ENCODE measurements around the gene RNF144A.

The RNF144A gene

DNA sequence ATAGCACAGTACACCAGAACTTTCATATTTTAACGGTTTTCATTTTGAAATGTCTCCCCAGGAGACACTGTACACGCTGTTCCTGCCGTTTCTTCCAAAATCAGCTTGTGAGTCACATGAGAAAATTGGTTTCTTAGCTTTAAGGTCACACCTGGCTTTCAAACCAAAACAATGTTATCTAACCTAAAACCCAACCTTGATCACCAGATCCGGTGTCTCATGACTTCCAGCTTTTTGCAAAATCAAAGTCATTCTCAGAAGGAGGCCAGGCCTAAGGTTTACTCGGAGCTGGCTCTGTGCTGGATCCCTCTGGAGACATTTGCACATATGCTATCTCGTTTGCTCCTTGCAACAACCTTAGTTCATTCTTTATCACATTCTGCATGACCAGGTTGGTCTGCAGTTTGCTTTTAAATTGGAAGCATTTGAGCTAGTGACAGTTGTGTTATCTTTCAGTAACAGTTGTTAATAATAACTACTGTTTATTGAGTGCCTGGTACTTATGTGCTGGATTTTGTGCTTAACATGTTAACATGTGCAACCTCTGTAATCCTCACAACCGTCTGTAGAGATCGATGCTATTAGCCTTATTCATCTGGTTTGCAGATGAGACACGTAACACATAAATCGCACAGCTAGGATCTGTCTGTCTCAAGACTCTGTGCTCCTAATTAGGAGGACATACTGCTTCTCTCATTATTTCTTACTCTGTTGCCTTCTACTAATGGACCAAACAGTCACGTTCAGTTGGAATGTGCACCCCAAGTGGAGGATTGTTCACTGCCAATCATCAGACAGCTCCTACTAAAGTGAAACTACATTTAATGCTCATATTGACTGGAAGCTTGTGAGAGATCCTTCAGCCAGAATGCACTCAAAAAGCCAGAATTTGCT is 105.5 kb downstream of the RNF144A start:
- H3K9me3 ChIP-seq (ENCODE audit: low read length) = no peaks in the 10 kb centered on the region
- H3K4me3 ChIP-seq (ENCODE audit: low read depth in 1 of 2, low read length in 2 of 2) = no peak overlapping the region
- H3K4me1 ChIP-seq (ENCODE audit: insufficient read depth, low read length) = peaks cover 35% of the 10 kb centered on the region
- H3K36me3 ChIP-seq (ENCODE audit: insufficient read depth, low read length) = peaks cover 5% of the 10 kb centered on the region
- no peak overlapping the region for H3K9ac ChIP-seq (ENCODE audit: low read length)
- H3K27me3 ChIP-seq (ENCODE audit: control insufficient read depth in 1 of 2, insufficient read depth in 2 of 2, low read length in 2 of 2) = no peaks in the 10 kb centered on the region
- H3K27ac ChIP-seq (ENCODE audit: low read depth, low read length) = no peak overlapping the region

DNA sequence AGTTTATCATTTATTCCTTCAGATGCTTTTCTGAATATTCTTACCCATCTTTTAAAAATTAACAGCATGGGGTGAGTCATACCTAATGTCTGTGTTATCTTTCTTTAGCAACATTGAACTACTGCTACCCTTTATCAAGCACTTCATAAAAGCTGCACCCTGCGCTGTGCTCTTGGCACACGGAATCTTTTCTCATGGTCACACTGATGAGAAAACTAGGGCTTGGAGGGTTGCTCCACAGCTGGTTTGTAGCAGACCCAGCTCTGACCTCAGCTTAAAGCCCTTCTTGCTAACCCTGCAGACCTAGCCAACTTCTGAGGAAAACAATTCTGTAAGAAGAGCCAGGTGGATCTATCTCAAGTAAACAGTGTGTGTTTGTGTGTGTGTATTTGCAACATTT is 106.3 kb downstream of the RNF144A start:
- no peak overlapping the region for H3K27ac ChIP-seq (ENCODE audit: low read depth, low read length)
- no peaks in the 10 kb centered on the region for H3K27me3 ChIP-seq (ENCODE audit: control insufficient read depth in 1 of 2, insufficient read depth in 2 of 2, low read length in 2 of 2)
- H3K4me3 ChIP-seq (ENCODE audit: low read depth in 1 of 2, low read length in 2 of 2) = no peak overlapping the region
- H3K9me3 ChIP-seq (ENCODE audit: low read length) = no peaks in the 10 kb centered on the region
- H3K9ac ChIP-seq (ENCODE audit: low read length) = no peak overlapping the region
- H3K36me3 ChIP-seq (ENCODE audit: insufficient read depth, low read length) = peaks cover 5% of the 10 kb centered on the region
- H3K4me1 ChIP-seq (ENCODE audit: insufficient read depth, low read length) = peaks cover 27% of the 10 kb centered on the region

GRCh38 chr2:7024261-7024660 is 107.0 kb downstream of the RNF144A start:
- no peaks in the 10 kb centered on the region for H3K27me3 ChIP-seq (ENCODE audit: control insufficient read depth in 1 of 2, insufficient read depth in 2 of 2, low read length in 2 of 2)
- peaks cover 21% of the 10 kb centered on the region for H3K4me1 ChIP-seq (ENCODE audit: insufficient read depth, low read length)
- peaks cover 10% of the 10 kb centered on the region for H3K36me3 ChIP-seq (ENCODE audit: insufficient read depth, low read length)
- H3K9ac ChIP-seq (ENCODE audit: low read length) = no peak overlapping the region
- H3K4me3 ChIP-seq (ENCODE audit: low read depth in 1 of 2, low read length in 2 of 2) = no peak overlapping the region
- no peak overlapping the region for H3K27ac ChIP-seq (ENCODE audit: low read depth, low read length)
- no peaks in the 10 kb centered on the region for H3K9me3 ChIP-seq (ENCODE audit: low read length)

GRCh38 chr2:7025082-7025481 is 107.9 kb downstream of the RNF144A start:
- peaks cover 11% of the 10 kb centered on the region for H3K36me3 ChIP-seq (ENCODE audit: insufficient read depth, low read length)
- H3K4me3 ChIP-seq (ENCODE audit: low read depth in 1 of 2, low read length in 2 of 2) = no peak overlapping the region
- H3K4me1 ChIP-seq (ENCODE audit: insufficient read depth, low read length) = peaks cover 21% of the 10 kb centered on the region
- no peaks in the 10 kb centered on the region for H3K9me3 ChIP-seq (ENCODE audit: low read length)
- H3K27me3 ChIP-seq (ENCODE audit: control insufficient read depth in 1 of 2, insufficient read depth in 2 of 2, low read length in 2 of 2) = no peaks in the 10 kb centered on the region
- no peak overlapping the region for H3K27ac ChIP-seq (ENCODE audit: low read depth, low read length)
- no peak overlapping the region for H3K9ac ChIP-seq (ENCODE audit: low read length)

DNA sequence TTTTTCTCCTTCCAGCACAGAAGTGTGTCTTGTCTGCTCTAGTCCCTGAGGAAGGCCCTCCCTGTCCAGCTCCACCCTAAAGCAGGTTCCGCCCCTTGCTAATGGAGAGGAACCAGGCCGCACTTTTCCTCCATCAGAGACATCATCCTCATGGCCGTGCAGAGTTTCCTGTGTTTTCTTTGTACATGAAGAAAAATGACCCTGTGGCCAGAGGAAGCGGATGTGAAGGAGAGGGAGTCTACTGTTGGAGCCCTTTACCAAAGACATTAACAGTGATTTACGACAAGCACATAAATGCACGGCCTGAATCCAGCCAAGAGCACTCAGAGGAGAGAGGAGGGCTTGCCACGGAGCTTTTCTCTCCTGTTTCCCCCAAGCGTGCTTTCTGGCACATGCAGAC is 109.5 kb downstream of the RNF144A start:
- Histone ChIP-seq H3K4me1 (ENCODE audit: insufficient read depth, low read length) (peaks cover 21% of the 10 kb centered on the region), H3K4me3 (ENCODE audit: low read depth in 1 of 2, low read length in 2 of 2) (peak overlapping the region in 1 of 2 donors; percentile 6), H3K9me3 (ENCODE audit: low read length) (no peaks in the 10 kb centered on the region), H3K36me3 (ENCODE audit: insufficient read depth, low read length) (peaks cover 20% of the 10 kb centered on the region), H3K27me3 (ENCODE audit: control insufficient read depth in 1 of 2, insufficient read depth in 2 of 2, low read length in 2 of 2) (no peaks in the 10 kb centered on the region), H3K27ac (ENCODE audit: low read depth, low read length) (peak overlapping the region; percentile 38), H3K9ac (ENCODE audit: low read length) (no peak overlapping the region)

DNA sequence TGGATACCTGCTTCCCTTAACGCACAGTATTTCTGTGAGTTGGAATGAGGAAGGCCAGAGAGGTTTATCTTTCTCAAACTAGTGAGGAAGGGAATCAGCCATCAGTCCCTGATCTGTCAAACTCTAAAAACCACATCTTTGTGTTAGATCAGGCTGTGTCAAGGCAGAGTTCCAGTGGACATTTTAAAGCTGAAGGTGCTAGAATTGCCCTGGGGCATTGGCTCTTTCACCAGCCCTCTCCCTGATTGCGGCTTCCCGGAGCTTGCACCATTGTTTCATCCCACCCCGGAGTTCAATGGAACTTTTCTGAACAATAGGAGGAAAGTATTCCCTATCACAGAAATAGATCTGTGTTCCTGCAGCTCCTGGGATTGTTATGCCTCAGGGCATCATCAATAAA is 110.2 kb downstream of the RNF144A start:
- H3K4me1 ChIP-seq (ENCODE audit: insufficient read depth, low read length) = peaks cover 21% of the 10 kb centered on the region
- no peak overlapping the region for H3K9ac ChIP-seq (ENCODE audit: low read length)

GRCh38 chr2:7027956-7028655 is 110.9 kb downstream of the RNF144A start:
- Histone ChIP-seq H3K36me3 (ENCODE audit: insufficient read depth, low read length) (peaks cover 23% of the 10 kb centered on the region), H3K9ac (ENCODE audit: low read length) (no peak overlapping the region), H3K4me3 (ENCODE audit: low read depth in 1 of 2, low read length in 2 of 2) (no peak overlapping the region), H3K4me1 (ENCODE audit: insufficient read depth, low read length) (peaks cover 21% of the 10 kb centered on the region), H3K27me3 (ENCODE audit: control insufficient read depth in 1 of 2, insufficient read depth in 2 of 2, low read length in 2 of 2) (no peaks in the 10 kb centered on the region), H3K27ac (ENCODE audit: low read depth, low read length) (no peak overlapping the region), H3K9me3 (ENCODE audit: low read length) (no peaks in the 10 kb centered on the region)

More for the DNA sequence above, 110.2 kb downstream of the RNF144A start:
- no peaks in the 10 kb centered on the region for H3K27me3 ChIP-seq (ENCODE audit: control insufficient read depth in 1 of 2, insufficient read depth in 2 of 2, low read length in 2 of 2)
- no peaks in the 10 kb centered on the region for H3K9me3 ChIP-seq (ENCODE audit: low read length)
- peaks cover 21% of the 10 kb centered on the region for H3K36me3 ChIP-seq (ENCODE audit: insufficient read depth, low read length)
- no peak overlapping the region for H3K27ac ChIP-seq (ENCODE audit: low read depth, low read length)
- H3K4me3 ChIP-seq (ENCODE audit: low read depth in 1 of 2, low read length in 2 of 2) = peak overlapping the region in 1 of 2 donors; percentile 6

DNA sequence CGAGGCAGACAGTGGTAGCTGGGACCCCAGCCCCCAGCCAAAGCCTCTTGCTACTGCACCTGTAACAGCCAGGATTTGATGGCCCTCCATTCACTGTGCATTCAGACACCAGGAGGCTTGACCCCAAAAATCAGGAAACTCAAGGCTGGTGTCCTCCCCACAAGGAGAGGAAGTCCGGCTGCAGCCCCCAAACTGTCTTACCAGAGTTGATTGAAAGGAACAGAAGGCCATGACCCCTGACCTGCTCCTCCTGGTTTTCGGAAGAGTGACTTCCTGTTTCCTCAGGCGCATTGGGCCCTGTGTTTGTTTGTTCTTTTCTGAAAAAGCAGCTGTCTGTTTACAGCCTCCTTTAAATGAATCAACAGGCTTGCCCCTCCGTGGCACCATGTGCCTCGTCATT is 111.6 kb downstream of the RNF144A start:
- Histone ChIP-seq H3K27ac (ENCODE audit: low read depth, low read length) (no peak overlapping the region), H3K9ac (ENCODE audit: low read length) (no peak overlapping the region), H3K27me3 (ENCODE audit: control insufficient read depth in 1 of 2, insufficient read depth in 2 of 2, low read length in 2 of 2) (no peaks in the 10 kb centered on the region), H3K9me3 (ENCODE audit: low read length) (no peaks in the 10 kb centered on the region), H3K36me3 (ENCODE audit: insufficient read depth, low read length) (peaks cover 23% of the 10 kb centered on the region), H3K4me1 (ENCODE audit: insufficient read depth, low read length) (peaks cover 21% of the 10 kb centered on the region), H3K4me3 (ENCODE audit: low read depth in 1 of 2, low read length in 2 of 2) (no peak overlapping the region)

DNA sequence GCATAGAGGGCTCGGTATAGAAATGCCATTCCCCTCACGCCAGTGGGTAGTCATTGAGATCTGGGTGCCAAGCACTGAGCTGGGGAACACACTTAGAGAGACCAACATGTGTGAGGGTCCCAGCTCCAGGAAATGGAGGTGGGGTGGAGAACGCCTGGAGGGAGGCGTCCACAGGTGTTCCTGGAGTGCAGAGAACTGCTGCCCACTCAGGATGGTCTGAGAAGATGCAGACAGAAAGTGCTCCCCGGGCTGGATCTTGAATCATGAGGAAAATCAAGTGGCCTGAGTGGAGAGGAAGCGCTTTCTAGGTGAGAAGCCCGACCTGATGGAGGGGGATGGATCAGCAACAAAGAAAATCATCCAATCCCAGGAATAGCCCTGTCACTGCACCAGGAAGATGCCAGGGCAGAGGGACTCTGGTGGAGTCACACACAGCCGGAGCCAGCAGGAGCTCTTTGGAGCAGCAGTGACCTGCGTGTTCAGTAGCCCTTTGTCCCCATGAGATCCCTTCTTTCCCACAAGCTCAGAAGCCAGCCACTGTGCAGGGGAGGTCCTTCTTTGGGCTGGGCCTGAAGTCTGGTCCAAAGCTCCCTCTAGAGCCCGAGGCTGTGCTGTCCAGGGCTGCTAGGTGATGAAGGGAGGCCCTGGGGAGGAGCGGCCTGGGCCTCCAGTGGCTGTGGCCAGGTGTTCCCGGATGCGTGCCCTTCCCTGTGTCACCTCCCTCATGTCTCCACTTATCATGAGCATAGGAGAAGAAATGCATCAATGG is 112.3 kb downstream of the RNF144A start:
- Histone ChIP-seq H3K9me3 (ENCODE audit: low read length) (no peaks in the 10 kb centered on the region), H3K27me3 (ENCODE audit: control insufficient read depth in 1 of 2, insufficient read depth in 2 of 2, low read length in 2 of 2) (no peaks in the 10 kb centered on the region), H3K4me1 (ENCODE audit: insufficient read depth, low read length) (peaks cover 21% of the 10 kb centered on the region), H3K27ac (ENCODE audit: low read depth, low read length) (no peak overlapping the region), H3K4me3 (ENCODE audit: low read depth in 1 of 2, low read length in 2 of 2) (no peak overlapping the region), H3K36me3 (ENCODE audit: insufficient read depth, low read length) (peaks cover 23% of the 10 kb centered on the region), H3K9ac (ENCODE audit: low read length) (no peak overlapping the region)

DNA sequence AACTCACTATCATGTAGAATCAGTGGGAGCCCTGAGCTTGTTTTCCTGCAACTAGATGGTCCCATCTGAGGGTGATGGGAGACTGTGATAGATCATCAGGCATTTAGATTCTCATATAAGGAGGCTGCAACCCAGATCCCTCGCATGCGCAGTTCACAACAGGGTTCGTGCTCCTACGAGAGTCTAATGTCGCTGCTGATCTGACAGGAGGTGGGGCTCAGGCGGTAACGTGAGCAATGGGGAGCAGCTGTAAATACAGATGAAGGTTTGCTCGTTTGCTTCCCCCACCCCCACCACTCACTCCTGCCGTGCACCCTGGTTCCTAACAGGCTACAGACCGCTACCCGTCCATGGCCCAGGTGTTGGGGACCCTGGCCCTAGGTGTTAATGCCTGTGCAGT is 113.6 kb downstream of the RNF144A start:
- Histone ChIP-seq H3K4me1 (ENCODE audit: insufficient read depth, low read length) (peaks cover 18% of the 10 kb centered on the region), H3K36me3 (ENCODE audit: insufficient read depth, low read length) (peaks cover 18% of the 10 kb centered on the region), H3K9me3 (ENCODE audit: low read length) (no peaks in the 10 kb centered on the region), H3K9ac (ENCODE audit: low read length) (no peak overlapping the region), H3K4me3 (ENCODE audit: low read depth in 1 of 2, low read length in 2 of 2) (no peak overlapping the region), H3K27me3 (ENCODE audit: control insufficient read depth in 1 of 2, insufficient read depth in 2 of 2, low read length in 2 of 2) (no peaks in the 10 kb centered on the region), H3K27ac (ENCODE audit: low read depth, low read length) (no peak overlapping the region)

GRCh38 chr2:7031547-7032245 is 114.5 kb downstream of the RNF144A start:
- no peak overlapping the region for H3K9ac ChIP-seq (ENCODE audit: low read length)
- no peak overlapping the region for H3K4me3 ChIP-seq (ENCODE audit: low read depth in 1 of 2, low read length in 2 of 2)
- no peaks in the 10 kb centered on the region for H3K27me3 ChIP-seq (ENCODE audit: control insufficient read depth in 1 of 2, insufficient read depth in 2 of 2, low read length in 2 of 2)
- peaks cover 18% of the 10 kb centered on the region for H3K36me3 ChIP-seq (ENCODE audit: insufficient read depth, low read length)
- H3K4me1 ChIP-seq (ENCODE audit: insufficient read depth, low read length) = peaks cover 9% of the 10 kb centered on the region
- H3K9me3 ChIP-seq (ENCODE audit: low read length) = no peaks in the 10 kb centered on the region
- H3K27ac ChIP-seq (ENCODE audit: low read depth, low read length) = no peak overlapping the region

Data from muscle layer of colon (tissue), 2 donors.